ENCODE results near the gene MSRB1.

MSRB1 gene

GRCh38 chr16:1895949-1896675 lies 46.9 kb downstream of the MSRB1 start:
- no peak for DNase-seq (ENCODE audit: low read depth)

- DNase-seq (ENCODE audit: low read depth) = no peak
Observed at GRCh38 chr16:1895068-1895467, 47.9 kb downstream of the MSRB1 start.

GRCh38 chr16:1890708-1891050 lies 52.3 kb downstream of the MSRB1 start:
- DNase-seq (ENCODE audit: low read depth) = no peak

- DNase-seq (ENCODE audit: low read depth) = no peak
Observed at GRCh38 chr16:1890024-1890707, 52.8 kb downstream of the MSRB1 start.
